ENCODE measurements around the gene FANCI.
A peak's percentile ranks its signal among the peaks of the same experiment; 100 is the strongest.

- TF ChIP-seq CTCF (IDR thresholded peaks at IDR 0.05) (no peak), POLR2AphosphoS5 (IDR thresholded peaks at IDR 0.05; ENCODE audit: insufficient read depth in 1 of 2, low read depth in 1 of 2) (peak in 1 of 2 donors; percentile 79)
These were observed 46.2 kb upstream of the FANCI start for GRCh38 chr15:89197503-89197971.
